HG03571 (cell line): Measurements from ENCODE around the gene C2orf72.
"Not testable (repeated sequence)": the region's sequence is repeated elsewhere in the genome, so short reads cannot be mapped to it uniquely, and the experiment has no call there.

Experiments used
- ATAC-seq: cut with Tn5 transposase; IDR thresholded peaks from one replicate; pipeline ENCODE4 v1.9.1; 2021; ENCODE audit not compliant: unreplicated experiment

Gene C2orf72

GRCh38 chr2:231013820-231014219 is 23.5 kb upstream of the C2orf72 start:
- ATAC-seq, result no peak

GRCh38 chr2:231015478-231015877 is 21.8 kb upstream of the C2orf72 start:
- ATAC-seq, result no peak

GRCh38 chr2:231015926-231016325 is 21.4 kb upstream of the C2orf72 start:
- ATAC-seq, result no peak

GRCh38 chr2:231016566-231017230 is 20.6 kb upstream of the C2orf72 start:
- ATAC-seq, result no peak

- ATAC-seq, result no peak
Observed at GRCh38 chr2:231017231-231017598, 20.1 kb upstream of the C2orf72 start.

GRCh38 chr2:231018184-231018583 is 19.1 kb upstream of the C2orf72 start:
- ATAC-seq, result no peak

- not testable (repeated sequence) for ATAC-seq
Observed at GRCh38 chr2:231025059-231025458, 12.3 kb upstream of the C2orf72 start.

- ATAC-seq, result no peak
Observed at GRCh38 chr2:231028889-231029288, 8.4 kb upstream of the C2orf72 start.

- ATAC-seq, result no peak
Observed at GRCh38 chr2:231029563-231029962, 7.8 kb upstream of the C2orf72 start.

- no peak for ATAC-seq
Observed at GRCh38 chr2:231030725-231031124, 6.6 kb upstream of the C2orf72 start.

GRCh38 chr2:231032575-231033140 is 4.7 kb upstream of the C2orf72 start:
- ATAC-seq, result no peak

- no peak for ATAC-seq
Observed at GRCh38 chr2:231033147-231034132, 3.9 kb upstream of the C2orf72 start.

- no peak for ATAC-seq
Observed at GRCh38 chr2:231034291-231034882, 2.9 kb upstream of the C2orf72 start.

GRCh38 chr2:231036131-231036530 is 1.2 kb upstream of the C2orf72 start:
- no peak for ATAC-seq

- no peak for ATAC-seq
Observed at GRCh38 chr2:231036578-231037106, 681 bp upstream of the C2orf72 start.

- ATAC-seq, result no peak
Observed at GRCh38 chr2:231037731-231038482, 584 bp downstream of the C2orf72 start.

GRCh38 chr2:231038483-231039293 is 1.4 kb downstream of the C2orf72 start:
- no peak for ATAC-seq

GRCh38 chr2:231039294-231039664 is 2.0 kb downstream of the C2orf72 start:
- ATAC-seq, result no peak

- no peak for ATAC-seq
Observed at GRCh38 chr2:231039821-231040364, 2.6 kb downstream of the C2orf72 start.
